GM12878 (cell line): Measurements from ENCODE around the gene BANP. TPM values are rescaled to one million over a fixed set of nuclear protein-coding genes. Genes with fewer than 3 reads are reported as not detected.

Experiments
- ATAC-seq: fragments of 200-7000 bp; cut with Tn5 transposase; 3 replicates; pipeline ENCODE4 v1.9.1; 2020; ENCODE audit warnings: mild to moderate bottlenecking, moderate library complexity
- BruUV-seq: library from RNA; stranded (reverse); fragments of 400-500 nt; replicated peaks from 2 replicates; lab custom pipeline; 2021; lab: Mats Ljungman, UMichigan
- CTCF ChIA-PET: fragments of 300-600 bp; sonication (Branson Sonifier 250); formaldehyde crosslinking; extraction: SDS; loops from one replicate; lab custom pipeline; 2021; ENCODE audit warnings: inconsistent platforms; lab: Yijun Ruan, JAX
- POLR2A ChIA-PET: fragments of 350-600 bp; formaldehyde crosslinking; extraction: SDS; loops from one replicate; lab custom pipeline; 2021; ENCODE audit warnings: inconsistent platforms; lab: Charles Lee
- RAD21 ChIA-PET: fragments of 300-600 bp; sonication (Branson Sonifier 250); formaldehyde crosslinking; loops from one replicate; lab custom pipeline; 2023; ENCODE audit warnings: antibody characterized with exemption; ENCODE audit not compliant: unreplicated experiment; lab: Charles Lee
- SMC1A ChIA-PET: fragments of 300-600 bp; sonication (Branson Sonifier 250); formaldehyde crosslinking; loops from one replicate; lab custom pipeline; 2023; ENCODE audit not compliant: unreplicated experiment, uncharacterized antibody; lab: Charles Lee
- DNase-seq: peaks from one replicate; pipeline ENCODE4 v3.0.0-alpha.2; 2011; ENCODE audit warnings: low read depth, low spot score
- FAIRE-seq: peaks from 3 replicates; lab custom pipeline; 2011; peaks lifted over from hg19 to GRCh38; lab: Jason Lieb, UNC
- H2AFZ ChIP-seq: 2 replicates; pipeline ENCODE4 v1.6.0; 2011; ENCODE audit warnings: low read depth, low read length, control low read depth; ENCODE audit not compliant: control insufficient read depth
- H3K27ac ChIP-seq: 2 replicates; pipeline ENCODE4 v1.5.1; 2011; ENCODE audit warnings: control low read depth; ENCODE audit not compliant: control insufficient read depth, insufficient read depth
- H3K27me3 ChIP-seq, 2 experiments: replicated peaks in 1 of 2; 2 replicates each; pipeline versions ENCODE4 v1.6.0 to v1.6.1; 2011; ENCODE audit warnings: low read length in 1 of 2; ENCODE audit not compliant: control insufficient read depth in 2 of 2, insufficient read depth in 2 of 2
- H3K36me3 ChIP-seq, 2 experiments: 2 replicates each; pipeline ENCODE4 v1.5.1; 2011; ENCODE audit warnings: low read length in 1 of 2; ENCODE audit not compliant: control insufficient read depth in 2 of 2, insufficient read depth in 2 of 2
- H3K4me1 ChIP-seq: 2 replicates; pipeline ENCODE4 v1.6.1; 2011; ENCODE audit warnings: mild to moderate bottlenecking, low read length, moderate library complexity, mixed read lengths; ENCODE audit not compliant: control insufficient read depth, insufficient read depth
- H3K4me2 ChIP-seq: 2 replicates; pipeline ENCODE4 v1.6.0; 2011; ENCODE audit warnings: control low read depth; ENCODE audit not compliant: control insufficient read depth, insufficient read depth
- H3K4me3 ChIP-seq: fragments of 200-600 bp; sonication (generic); 2 replicates; pipeline ENCODE4 v1.5.1; 2016
- H3K79me2 ChIP-seq: 2 replicates; pipeline ENCODE4 v1.6.0; 2011; ENCODE audit warnings: low read length; ENCODE audit not compliant: control insufficient read depth, insufficient read depth
- H3K9ac ChIP-seq: 2 replicates; pipeline ENCODE4 v1.8.0; 2011; ENCODE audit warnings: low read length, control low read depth, mixed read lengths; ENCODE audit not compliant: control insufficient read depth, insufficient read depth
- H3K9me3 ChIP-seq: replicated peaks from 3 replicates; pipeline ENCODE4 v1.5.1; 2011; ENCODE audit warnings: mild to moderate bottlenecking, low read length; ENCODE audit not compliant: control insufficient read depth, insufficient read depth
- H4K20me1 ChIP-seq: 2 replicates; pipeline ENCODE4 v1.6.0; 2011; ENCODE audit not compliant: control insufficient read depth, insufficient read depth
- ATF7 ChIP-seq: fragments of 450-650 bp; IDR thresholded peaks from 2 replicates; pipeline ENCODE4 v1.6.1; 2016; ENCODE audit warnings: low read depth, mild to moderate bottlenecking
- BHLHE40 ChIP-seq, 2 experiments: fragments of 450-650 bp in 1 of 2; IDR thresholded peaks; 2 replicates each; pipeline ENCODE4 v1.6.1; 2011 to 2017; ENCODE audit warnings: low read depth in 2 of 2, borderline replicate concordance in 1 of 2, improper control_type of control experiment in 1 of 2, low read length in 1 of 2, mild to moderate bottlenecking in 1 of 2
- BRCA1 ChIP-seq: IDR thresholded peaks from 2 replicates; pipeline ENCODE4 v1.6.1; 2011; ENCODE audit warnings: low read depth, low read length, improper control_type of control experiment
- CBFB ChIP-seq: IDR thresholded peaks from 2 replicates; pipeline ENCODE4 v1.6.1; 2016; ENCODE audit warnings: antibody characterized with exemption, low read depth
- CEBPB ChIP-seq, 2 experiments: fragments of 150-350 bp in 1 of 2; IDR thresholded peaks; 2 replicates each; pipeline ENCODE4 v1.6.1; 2012 to 2014; ENCODE audit warnings: low read depth in 2 of 2, low read length in 2 of 2, borderline replicate concordance in 1 of 2, inconsistent platforms in 1 of 2
- CEBPZ ChIP-seq: fragments of 150-350 bp; IDR thresholded peaks from 2 replicates; pipeline ENCODE4 v1.6.1; 2016; ENCODE audit warnings: low read depth, low read length
- FOS ChIP-seq: IDR thresholded peaks from 3 replicates; pipeline ENCODE4 v1.6.1; 2011; ENCODE audit warnings: borderline replicate concordance; ENCODE audit not compliant: insufficient read length; ENCODE audit errors: extremely low read depth
- GABPA ChIP-seq: IDR thresholded peaks from 2 replicates; pipeline ENCODE4 v1.6.1; 2014; ENCODE audit warnings: antibody characterized with exemption, low read depth, mild to moderate bottlenecking, inconsistent platforms
- LARP7 ChIP-seq: fragments of 450-650 bp; IDR thresholded peaks from 2 replicates; pipeline ENCODE4 v1.6.1; 2017; ENCODE audit warnings: mild to moderate bottlenecking
- RAD21 ChIP-seq: IDR thresholded peaks from 2 replicates; pipeline ENCODE4 v1.6.1; 2011; ENCODE audit warnings: mild to moderate bottlenecking, low read depth, low read length, moderate library complexity; ENCODE audit not compliant: insufficient read depth
- RAD51 ChIP-seq: fragments of 450-650 bp; IDR thresholded peaks from 2 replicates; pipeline ENCODE4 v1.6.1; 2016; ENCODE audit warnings: moderate library complexity, mild to moderate bottlenecking, inconsistent platforms
- RELA ChIP-seq: fragments of 450-650 bp; IDR thresholded peaks from 2 replicates; pipeline ENCODE4 v1.8.0; 2014; ENCODE audit warnings: borderline replicate concordance; ENCODE audit not compliant: partially characterized antibody
- SMAD5 ChIP-seq: IDR thresholded peaks from 2 replicates; pipeline ENCODE4 v1.6.1; 2016; ENCODE audit warnings: antibody characterized with exemption, low read depth
- SPI1 ChIP-seq: IDR thresholded peaks from 2 replicates; pipeline ENCODE4 v1.6.1; 2011; ENCODE audit warnings: low read depth, mild to moderate bottlenecking, low read length, moderate library complexity, borderline replicate concordance; ENCODE audit not compliant: insufficient read depth
- WRNIP1 ChIP-seq: IDR thresholded peaks from 2 replicates; pipeline ENCODE4 v1.6.1; 2011; ENCODE audit warnings: low read depth, low read length, improper control_type of control experiment, borderline replicate concordance
- ZBED1 ChIP-seq: IDR thresholded peaks from 2 replicates; pipeline ENCODE4 v1.6.1; 2016; ENCODE audit warnings: borderline replicate concordance
- ZSCAN29 ChIP-seq: fragments of 450-650 bp; IDR thresholded peaks from 2 replicates; pipeline ENCODE4 v1.6.1; 2017; ENCODE audit warnings: mild to moderate bottlenecking, moderate library complexity
- whole genome bisulfite sequencing: methylation state at CpG from one replicate; pipeline ENCODE4 v1.1.6; 2016; ENCODE audit warnings: low lambda C conversion rate; ENCODE audit not compliant: insufficient replicate concordance, insufficient coverage; ENCODE audit errors: missing lambda C conversion rate; 5-methylcytosine and 5-hydroxymethylcytosine counted together
- in situ Hi-C: fragments of 300-500 bp; cut with MboI; formaldehyde crosslinking; loops from 9 replicates; pipeline ENCODE4 v1.14.3; 2018; ENCODE audit warnings: mixed read lengths
- intact Hi-C: fragments of 100-400 bp; cut with micrococcal nuclease; formaldehyde crosslinking; loops from one replicate; pipeline ENCODE4 v1.14.2; 2022; ENCODE audit not compliant: unreplicated experiment
- polyA plus RNA-seq, 11 experiments: library from polyadenylated mRNA; depleted of rRNA in 4 of 11; unstranded in 6 of 11; stranded (reverse) in 5 of 11; fragments of >200 nt; fragmentation: Nextera tagmentation in 4 of 11; fragmentation: Illumina TruSeq in 1 of 11; extraction: Ambion mirVana in 4 of 11; extraction: Trizol in 1 of 11; gene quantifications; 1 replicate in 1 of 11; 2 replicates in 10 of 11; pipeline versions ENCODE4 v1.2.1 to v1.2.3, GENCODE V29; 2011 to 2016; ENCODE audit warnings: inconsistent platforms in 2 of 11, missing spikeins in 2 of 11, low read depth in 1 of 11
- total RNA-seq, 4 experiments: library from RNA; depleted of rRNA in 3 of 4; stranded (reverse); fragments of >200 nt in 3 of 4; fragmentation: Illumina TruSeq in 1 of 4; extraction: Trizol in 1 of 4; gene quantifications; 2 replicates each; pipeline versions ENCODE4 v1.2.1 to v1.2.3, GENCODE V29; 2013 to 2021
- TF ChIP-seq, protein P1 (sequence below): IDR thresholded peaks from 2 replicates; pipeline ENCODE4 v1.6.1; 2012; ENCODE audit warnings: low read length, inconsistent platforms
- TF ChIP-seq, protein P2 (sequence below): IDR thresholded peaks from 2 replicates; pipeline ENCODE4 v1.6.1; 2011; ENCODE audit warnings: borderline replicate concordance, low read depth, mild to moderate bottlenecking, moderate library complexity, low read length; ENCODE audit not compliant: insufficient read depth, poor library complexity, severe bottlenecking

BANP gene
- total and polyA plus RNA-seq, 10 of the 15 experiments (the other 5 are each of a cell fraction or from before 2014, with no cell fraction given) = 3.9 to 21.9 (median 12.2) TPM

DNA sequence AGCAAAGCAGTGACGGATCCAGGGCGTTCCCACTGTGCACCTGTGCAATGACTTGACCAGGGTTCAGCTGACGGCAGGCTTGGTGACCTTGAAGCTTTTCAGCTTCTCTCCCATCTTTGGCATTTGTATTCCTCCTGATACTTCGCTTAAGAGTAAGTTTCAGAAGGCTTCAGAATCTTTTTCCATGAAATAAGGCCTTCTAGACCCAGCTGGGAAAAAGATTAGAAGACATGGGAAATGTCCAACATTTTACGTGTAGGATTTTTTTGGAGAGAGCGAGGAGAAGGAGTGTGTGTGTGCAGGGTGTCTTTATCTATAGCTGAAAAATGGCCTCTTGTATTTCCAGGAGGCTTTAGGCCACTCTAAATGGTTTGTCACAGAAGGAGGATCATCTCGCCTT, 104.1 kb downstream of the BANP start (continued):
- TF ChIP-seq, protein P1, sequence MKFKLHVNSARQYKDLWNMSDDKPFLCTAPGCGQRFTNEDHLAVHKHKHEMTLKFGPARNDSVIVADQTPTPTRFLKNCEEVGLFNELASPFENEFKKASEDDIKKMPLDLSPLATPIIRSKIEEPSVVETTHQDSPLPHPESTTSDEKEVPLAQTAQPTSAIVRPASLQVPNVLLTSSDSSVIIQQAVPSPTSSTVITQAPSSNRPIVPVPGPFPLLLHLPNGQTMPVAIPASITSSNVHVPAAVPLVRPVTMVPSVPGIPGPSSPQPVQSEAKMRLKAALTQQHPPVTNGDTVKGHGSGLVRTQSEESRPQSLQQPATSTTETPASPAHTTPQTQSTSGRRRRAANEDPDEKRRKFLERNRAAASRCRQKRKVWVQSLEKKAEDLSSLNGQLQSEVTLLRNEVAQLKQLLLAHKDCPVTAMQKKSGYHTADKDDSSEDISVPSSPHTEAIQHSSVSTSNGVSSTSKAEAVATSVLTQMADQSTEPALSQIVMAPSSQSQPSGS = no peak
- TF ChIP-seq CBFB (no peak), CEBPZ (no peak), RAD21 (no peak), CEBPB (IDR thresholded peaks at IDR 0.05; ENCODE audit: borderline replicate concordance in 1 of 2, low read depth in 2 of 2, low read length in 2 of 2) (no peak)
- TF ChIP-seq, protein P2, sequence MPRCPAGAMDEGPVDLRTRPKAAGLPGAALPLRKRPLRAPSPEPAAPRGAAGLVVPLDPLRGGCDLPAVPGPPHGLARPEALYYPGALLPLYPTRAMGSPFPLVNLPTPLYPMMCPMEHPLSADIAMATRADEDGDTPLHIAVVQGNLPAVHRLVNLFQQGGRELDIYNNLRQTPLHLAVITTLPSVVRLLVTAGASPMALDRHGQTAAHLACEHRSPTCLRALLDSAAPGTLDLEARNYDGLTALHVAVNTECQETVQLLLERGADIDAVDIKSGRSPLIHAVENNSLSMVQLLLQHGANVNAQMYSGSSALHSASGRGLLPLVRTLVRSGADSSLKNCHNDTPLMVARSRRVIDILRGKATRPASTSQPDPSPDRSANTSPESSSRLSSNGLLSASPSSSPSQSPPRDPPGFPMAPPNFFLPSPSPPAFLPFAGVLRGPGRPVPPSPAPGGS = no peak

GRCh38 chr16:88056212-88056611, 105.0 kb downstream of the BANP start:
- DNase-seq (no peak), FAIRE-seq (no peak), ATAC-seq (no peak)
- Histone ChIP-seq H2AFZ (no peak overlapping the region), H3K79me2 (no peaks in the 10 kb centered on the region), H3K4me1 (no peaks in the 10 kb centered on the region), H4K20me1 (no peaks in the 10 kb centered on the region), H3K27me3 (no peaks in the 10 kb centered on the region), H3K9me3 (no peaks in the 10 kb centered on the region; the same call in 2 of the 3 replicates), H3K4me3 (no peak overlapping the region), H3K9ac (no peak overlapping the region), H3K4me2 (no peak overlapping the region), H3K27ac (no peak overlapping the region), H3K36me3 (peaks cover 1 to 6% of the 10 kb centered on the region in 2 experiments; a peak in 3 of 4 replicates)
- in situ Hi-C loops (no loop called here), intact Hi-C loops (no loop called here)
- 58% methylated on average over 4 of the region's 4 CpGs for WGBS
- CTCF ChIA-PET = no interaction called here
- RAD21 ChIA-PET = no interaction called here
- SMC1A ChIA-PET = no interaction called here
- POLR2A ChIA-PET = no interaction called here
- no TSS peak for BruUV-seq
- TF ChIP-seq SMAD5 (no peak), BHLHE40 (IDR thresholded peaks at IDR 0.05; ENCODE audit: borderline replicate concordance in 1 of 2, low read depth in 2 of 2, low read length in 1 of 2) (no peak), RAD51 (no peak), RELA (no peak), ATF7 (no peak), SPI1 (no peak), GABPA (no peak), ZBED1 (no peak), ZSCAN29 (no peak), FOS (no peak), BRCA1 (no peak), LARP7 (no peak), WRNIP1 (no peak)
